ENCODE data around the gene SAMD8.

GRCh38 chr10:75122505-75122904 is 11.0 kb downstream of the SAMD8 start:
- TF ChIP-seq POLR2AphosphoS5 (IDR thresholded peaks at IDR 0.05; ENCODE audit: insufficient read depth in 1 of 2, low read depth in 1 of 2) (no peak), POLR2A (IDR thresholded peaks at IDR 0.05) (no peak)

Data from vagina (tissue), 2 donors.